ENCODE data around the gene VPS37C. TPM values are rescaled to one million over a fixed set of nuclear protein-coding genes. Genes with fewer than 3 reads are reported as not detected.

VPS37C gene
- polyA plus RNA-seq, 3 donors: 14.0 to 17.0 (median 15.5) TPM

- DNase-seq (ENCODE audit: low read depth in 3 of 3, low spot score in 2 of 3): no peak
Observed at GRCh38 chr11:61134801-61135257, 26.4 kb downstream of the VPS37C start.

- DNase-seq (ENCODE audit: low read depth in 3 of 3, low spot score in 2 of 3): no peak
Observed at GRCh38 chr11:61133956-61134662, 27.1 kb downstream of the VPS37C start.

- DNase-seq (ENCODE audit: low read depth in 3 of 3, low spot score in 2 of 3): no peak
Observed at GRCh38 chr11:61133145-61133544, 28.1 kb downstream of the VPS37C start.

- DNase-seq (ENCODE audit: low read depth in 3 of 3, low spot score in 2 of 3): no peak
Observed at GRCh38 chr11:61132646-61133045, 28.6 kb downstream of the VPS37C start.

GRCh38 chr11:61131998-61132555 is 29.1 kb downstream of the VPS37C start:
- no peak for DNase-seq (ENCODE audit: low read depth in 3 of 3, low spot score in 2 of 3)

- no peak for DNase-seq (ENCODE audit: low read depth in 3 of 3, low spot score in 2 of 3)
Observed at GRCh38 chr11:61131586-61131985, 29.6 kb downstream of the VPS37C start.

GRCh38 chr11:61131186-61131585 is 30.0 kb downstream of the VPS37C start:
- DNase-seq (ENCODE audit: low read depth in 3 of 3, low spot score in 2 of 3): no peak

- DNase-seq (ENCODE audit: low read depth in 3 of 3, low spot score in 2 of 3): peak; percentile 86 to 90 (median 87)
Observed at GRCh38 chr11:61129639-61130523, 31.3 kb downstream of the VPS37C start.

- no peak for DNase-seq (ENCODE audit: low read depth in 3 of 3, low spot score in 2 of 3)
Observed at GRCh38 chr11:61128947-61129638, 32.1 kb downstream of the VPS37C start.

GRCh38 chr11:61127991-61128390 is 33.2 kb downstream of the VPS37C start:
- DNase-seq (ENCODE audit: low read depth in 3 of 3, low spot score in 2 of 3): no peak

- DNase-seq (ENCODE audit: low read depth in 3 of 3, low spot score in 2 of 3): no peak
Observed at GRCh38 chr11:61126256-61126655, 35.0 kb downstream of the VPS37C start.

- DNase-seq (ENCODE audit: low read depth in 3 of 3, low spot score in 2 of 3): no peak
Observed at GRCh38 chr11:61125310-61125684, 35.9 kb downstream of the VPS37C start.

- no peak for DNase-seq (ENCODE audit: low read depth in 3 of 3, low spot score in 2 of 3)
Observed at GRCh38 chr11:61124574-61125309, 36.5 kb downstream of the VPS37C start.

- no peak for DNase-seq (ENCODE audit: low read depth in 3 of 3, low spot score in 2 of 3)
Observed at GRCh38 chr11:61123775-61124571, 37.3 kb downstream of the VPS37C start.

- no peak for DNase-seq (ENCODE audit: low read depth in 3 of 3, low spot score in 2 of 3)
Observed at GRCh38 chr11:61122761-61123160, 38.5 kb downstream of the VPS37C start.

GRCh38 chr11:61121917-61122316 is 39.3 kb downstream of the VPS37C start:
- no peak for DNase-seq (ENCODE audit: low read depth in 3 of 3, low spot score in 2 of 3)

GRCh38 chr11:61121192-61121831 is 39.9 kb downstream of the VPS37C start:
- DNase-seq (ENCODE audit: low read depth in 3 of 3, low spot score in 2 of 3): no peak

GRCh38 chr11:61120706-61121191 is 40.5 kb downstream of the VPS37C start:
- DNase-seq (ENCODE audit: low read depth in 3 of 3, low spot score in 2 of 3): no peak

Data from right renal cortex interstitium (tissue), 3 donors.